HAP-1 (cell line): ENCODE results near the gene GNB1L.
A peak's percentile ranks its signal among the peaks of the same experiment; 100 is the strongest.

ENCODE experiments used
- DNase-seq, 2 experiments: peaks; one replicate each; pipeline ENCODE4 v3.0.0-alpha.2; 2016 to 2020; ENCODE audit warnings: low spot score in 2 of 2
- H3K27me3 ChIP-seq: fragments of 250-450 bp; sonication (Bioruptor Pico); 2 replicates; pipeline ENCODE4 v1.5.1; 2020; ENCODE audit warnings: low read depth, mild to moderate bottlenecking, moderate library complexity
- H3K36me3 ChIP-seq: fragments of 250-450 bp; sonication (Bioruptor Pico); replicated peaks from 2 replicates; pipeline ENCODE4 v1.5.1; 2020; ENCODE audit warnings: mild to moderate bottlenecking
- H3K4me1 ChIP-seq: fragments of 250-450 bp; sonication (Bioruptor Pico); 2 replicates; pipeline ENCODE4 v1.5.1; 2020; ENCODE audit warnings: mild to moderate bottlenecking
- H3K4me3 ChIP-seq: fragments of 250-450 bp; sonication (Bioruptor Pico); 2 replicates; pipeline ENCODE4 v1.5.1; 2020; ENCODE audit warnings: mild to moderate bottlenecking, moderate library complexity
- H3K9me3 ChIP-seq: fragments of 250-450 bp; sonication (Bioruptor Pico); 2 replicates; pipeline ENCODE4 v1.5.1; 2020; ENCODE audit warnings: mild to moderate bottlenecking, moderate library complexity
- in situ Hi-C: fragments of 300-500 bp; cut with MboI; formaldehyde crosslinking; loops from 3 replicates; pipeline ENCODE4 v1.14.3; 2020; ENCODE audit warnings: low sequenced_read_pairs, inconsistent platforms, mixed read lengths

Gene GNB1L

DNA sequence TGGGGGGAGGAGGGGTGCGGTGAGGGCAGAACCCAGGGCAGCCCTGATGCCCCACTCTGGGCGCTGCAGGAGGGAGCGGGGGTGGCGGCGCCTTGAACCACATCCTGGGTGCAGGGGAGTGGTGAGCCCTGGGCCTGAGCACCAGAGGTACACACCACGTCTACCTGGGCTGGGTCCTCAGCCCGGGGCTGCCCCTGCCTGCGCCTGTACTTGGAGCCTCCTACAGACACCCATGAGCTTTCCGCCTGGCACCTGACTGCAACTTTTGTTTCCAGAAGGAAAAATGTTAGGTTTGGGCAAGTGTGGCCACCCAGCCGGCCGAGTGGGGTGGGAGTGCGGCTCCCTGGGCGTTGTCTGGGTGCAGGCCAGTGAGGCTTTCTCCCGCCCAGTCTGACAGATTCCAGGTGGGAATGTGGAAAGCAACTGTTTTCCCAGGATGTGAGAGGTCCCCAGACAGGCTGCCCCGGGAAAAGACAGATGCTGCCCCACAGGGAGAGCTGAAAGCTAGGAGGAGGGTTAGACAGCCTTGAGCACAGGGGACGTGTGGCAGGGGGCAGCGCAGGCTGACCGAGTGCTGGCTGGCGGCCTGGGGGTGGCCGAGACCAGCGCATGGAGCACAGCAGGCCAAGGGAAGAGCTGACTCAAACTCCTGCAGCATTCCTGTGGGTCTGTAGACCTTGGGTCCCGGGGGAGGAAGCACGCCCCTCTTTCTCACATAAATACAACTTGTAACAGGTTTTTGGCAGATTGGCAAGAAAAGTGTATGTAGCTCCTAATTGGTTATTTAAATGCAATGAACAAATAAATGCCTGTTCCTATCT lies 44.1 kb downstream of the GNB1L start:
- Histone ChIP-seq H3K4me1 (peaks cover 12% of the 10 kb centered on the region), H3K9me3 (no peaks in the 10 kb centered on the region), H3K27me3 (no peaks in the 10 kb centered on the region), H3K36me3 (no peaks in the 10 kb centered on the region), H3K4me3 (no peak overlapping the region)
- in situ Hi-C loops: no loop called here
- peak in 1 of 2 experiments; percentile 4 for DNase-seq

DNA sequence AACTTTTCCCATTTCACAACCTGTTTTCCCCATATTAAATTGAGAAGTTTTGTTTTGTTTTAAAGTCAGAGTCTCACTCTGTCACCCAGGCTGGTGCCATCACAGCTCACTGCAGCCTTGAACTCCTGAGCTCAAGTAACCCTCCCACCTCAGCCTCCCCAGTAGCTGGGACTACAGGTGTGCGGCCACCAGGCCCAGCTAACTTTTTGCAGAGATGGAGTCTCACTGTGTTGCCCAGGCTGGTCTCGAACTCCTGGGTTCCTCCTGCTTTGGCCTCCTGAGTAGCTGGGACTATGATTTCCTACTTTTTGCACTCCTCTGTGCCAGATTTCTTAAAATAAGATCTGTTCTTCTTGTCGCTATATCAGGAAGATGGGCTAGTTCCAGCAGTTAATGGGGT lies 44.9 kb downstream of the GNB1L start:
- H3K4me1 ChIP-seq: peaks cover 12% of the 10 kb centered on the region
- in situ Hi-C loops: no loop called here
- no peak for DNase-seq
- no peak overlapping the region for H3K4me3 ChIP-seq
- H3K9me3 ChIP-seq: no peaks in the 10 kb centered on the region
- H3K27me3 ChIP-seq: no peaks in the 10 kb centered on the region
- no peaks in the 10 kb centered on the region for H3K36me3 ChIP-seq

DNA sequence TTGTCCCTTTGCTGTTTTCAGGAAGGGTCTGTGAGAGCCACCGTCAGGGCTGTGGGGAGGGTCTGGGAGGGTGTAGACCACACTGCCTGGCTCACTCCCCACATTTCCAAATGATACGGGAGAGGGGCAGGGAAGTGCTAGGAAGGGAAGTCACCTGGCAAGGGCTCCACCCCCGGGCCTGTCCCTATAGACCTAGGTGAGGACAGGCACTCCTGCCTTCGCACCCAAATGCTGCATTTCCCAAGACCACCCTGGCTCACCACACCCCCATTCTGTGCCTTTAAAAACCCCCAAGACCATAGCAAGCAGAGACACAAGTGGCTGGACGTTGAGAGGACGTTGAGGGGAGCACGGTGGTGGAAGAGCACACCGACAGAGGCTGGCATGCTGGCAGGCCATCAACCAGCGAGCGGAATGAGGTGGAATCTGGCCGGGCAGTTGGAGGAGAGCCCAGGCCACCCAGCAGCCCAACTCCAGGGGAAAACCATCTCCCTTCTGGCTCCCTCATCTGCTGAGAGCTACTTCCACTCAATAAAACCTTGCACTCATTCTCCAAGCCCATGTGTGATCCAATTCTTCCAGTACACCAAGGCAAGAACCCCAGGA lies 45.7 kb downstream of the GNB1L start:
- H3K27me3 ChIP-seq: no peaks in the 10 kb centered on the region

DNA sequence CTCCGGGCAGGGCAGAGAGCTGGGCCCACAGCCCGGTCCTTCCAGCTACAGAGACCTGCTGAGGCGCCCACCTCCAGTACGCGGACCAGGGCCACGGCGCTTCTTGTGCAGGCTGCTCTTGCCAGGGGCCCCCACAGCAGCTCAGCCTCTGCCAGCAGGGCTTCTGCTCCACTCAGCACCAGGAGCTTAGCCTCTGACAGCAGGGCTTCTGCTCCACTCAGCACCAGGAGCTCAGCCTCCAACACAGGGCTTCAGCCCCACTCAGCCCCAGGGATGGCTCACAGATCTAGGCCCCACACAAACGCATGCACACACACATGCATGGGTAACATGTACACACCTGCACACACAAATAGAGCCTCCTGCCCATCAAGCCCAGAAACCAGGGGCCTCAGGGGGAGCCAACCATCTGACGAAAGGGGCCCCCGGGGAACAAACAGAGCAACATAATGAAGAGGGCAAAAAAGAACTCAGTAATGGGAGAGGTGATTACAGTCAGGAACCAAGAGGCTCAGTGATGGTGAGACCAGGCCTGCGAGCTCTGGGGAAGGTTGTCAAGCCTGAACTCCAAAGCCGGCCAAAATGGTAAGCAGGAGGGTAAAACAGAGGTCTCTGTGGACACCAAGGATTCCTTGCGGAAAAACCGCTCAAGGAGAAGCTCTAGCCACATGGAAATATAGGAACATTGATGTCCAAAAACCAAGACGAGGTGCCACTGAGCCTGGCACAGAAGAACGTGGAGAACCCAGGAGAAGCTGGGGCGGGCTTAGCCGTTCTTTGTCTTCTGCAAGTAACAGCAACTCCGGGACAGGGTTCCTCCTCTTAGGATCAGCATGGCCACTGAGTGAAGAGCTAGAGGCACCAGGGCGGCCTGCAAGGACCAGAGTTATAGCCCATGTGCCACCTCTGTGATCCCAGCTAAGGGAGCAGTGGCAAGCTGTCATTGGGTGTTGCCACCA lies 46.5 kb downstream of the GNB1L start:
- no peaks in the 10 kb centered on the region for H3K27me3 ChIP-seq

More for the DNA sequence above, 45.7 kb downstream of the GNB1L start:
- no peak for DNase-seq
- Histone ChIP-seq H3K36me3 (no peaks in the 10 kb centered on the region), H3K4me3 (no peak overlapping the region), H3K4me1 (peaks cover 12% of the 10 kb centered on the region), H3K9me3 (no peaks in the 10 kb centered on the region)
- in situ Hi-C loops: no loop called here

DNA sequence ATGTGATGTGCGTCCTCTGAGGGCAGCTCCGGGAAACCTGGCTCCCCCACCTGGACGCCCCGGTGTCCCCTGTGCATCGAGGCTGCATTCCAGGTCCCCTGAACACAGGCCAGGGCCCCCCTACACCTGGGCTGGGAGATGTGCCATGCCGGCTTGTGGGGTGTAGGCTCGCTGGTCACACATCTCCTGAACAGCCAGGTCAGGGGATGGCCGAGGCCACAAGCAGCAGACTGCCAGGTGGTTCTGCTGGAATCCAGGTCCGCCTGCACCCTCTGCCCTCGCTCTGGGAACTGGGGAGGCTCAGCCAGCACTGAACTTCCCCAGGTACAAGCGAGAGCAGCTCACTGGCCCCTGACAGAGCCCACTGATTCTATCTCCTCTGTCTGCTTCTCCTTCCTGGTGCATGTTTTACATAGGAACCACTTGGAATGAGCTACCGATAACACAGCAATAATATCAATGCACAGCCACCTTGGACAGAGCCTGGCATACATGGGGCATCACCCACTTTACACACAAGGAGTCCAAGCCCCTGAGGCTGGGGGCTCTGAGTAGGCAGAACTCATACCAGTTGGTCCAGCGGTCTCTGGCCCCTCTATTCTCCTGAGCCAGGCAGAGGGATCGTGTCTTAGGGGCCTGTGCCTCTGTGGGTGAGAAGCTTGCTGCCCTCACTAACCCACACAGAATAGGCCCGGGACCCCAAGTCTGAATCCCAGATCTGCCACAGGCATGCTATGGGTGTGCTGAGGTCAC lies 47.3 kb downstream of the GNB1L start:
- Histone ChIP-seq H3K27me3 (no peaks in the 10 kb centered on the region), H3K4me3 (no peak overlapping the region), H3K4me1 (peaks cover 12% of the 10 kb centered on the region), H3K9me3 (no peaks in the 10 kb centered on the region), H3K36me3 (no peaks in the 10 kb centered on the region)
- in situ Hi-C loops: no loop called here
- no peak for DNase-seq

More for the DNA sequence above, 46.5 kb downstream of the GNB1L start:
- Histone ChIP-seq H3K4me1 (peaks cover 12% of the 10 kb centered on the region), H3K9me3 (no peaks in the 10 kb centered on the region), H3K4me3 (no peak overlapping the region), H3K36me3 (no peaks in the 10 kb centered on the region)
- DNase-seq: no peak
- in situ Hi-C loops: no loop called here

DNA sequence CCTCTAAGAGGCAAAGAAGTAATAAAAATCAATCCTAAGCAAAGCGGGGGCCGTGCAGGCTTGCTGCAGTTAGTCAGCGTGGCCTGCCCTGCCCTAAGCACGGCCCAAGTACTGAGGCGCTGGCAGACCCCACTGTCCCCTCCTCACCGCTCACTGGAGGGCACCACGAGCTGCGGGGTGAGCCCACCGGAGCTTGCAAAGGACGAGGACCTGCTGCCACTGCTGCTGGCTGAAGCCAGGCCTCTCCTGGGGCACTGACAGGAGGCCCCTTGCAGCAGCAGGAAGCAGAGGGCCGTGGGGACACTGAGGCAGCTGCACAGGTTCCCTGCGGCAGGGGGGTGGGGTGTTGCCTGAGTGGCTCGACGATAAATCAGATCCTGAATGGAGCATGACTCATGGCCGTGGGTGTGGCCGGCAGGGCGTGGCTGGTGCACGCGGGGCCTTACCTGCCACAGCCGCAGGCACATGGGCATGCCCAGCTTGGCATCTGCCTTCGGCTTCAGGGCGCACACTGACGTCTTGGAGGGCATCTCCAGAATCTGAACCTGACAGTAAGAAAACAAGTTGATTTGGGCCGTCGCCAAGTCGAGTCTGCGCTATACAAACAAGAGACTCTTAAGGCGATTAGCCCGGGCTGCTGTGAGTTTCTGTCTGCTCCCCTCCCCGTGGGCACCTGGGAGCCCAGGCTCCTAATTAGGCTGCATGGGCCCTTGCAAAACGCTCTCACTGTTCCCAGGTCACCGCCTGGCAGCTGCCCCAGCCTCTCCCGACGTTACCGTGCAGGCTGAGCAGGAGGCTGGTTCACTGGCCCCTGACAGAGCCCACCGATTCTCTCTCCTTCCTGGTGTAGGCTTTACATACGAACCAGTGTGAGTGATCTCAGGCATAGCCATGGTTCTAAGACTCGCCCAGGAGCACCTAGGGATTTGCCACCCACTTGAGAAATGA lies 48.2 kb downstream of the GNB1L start:
- in situ Hi-C loops: no loop called here
- no peak overlapping the region for H3K4me3 ChIP-seq
- H3K9me3 ChIP-seq: no peaks in the 10 kb centered on the region
- peaks cover 12% of the 10 kb centered on the region for H3K4me1 ChIP-seq
- H3K36me3 ChIP-seq: no peaks in the 10 kb centered on the region
- peak; percentile 30 to 73 for DNase-seq
- no peaks in the 10 kb centered on the region for H3K27me3 ChIP-seq

DNA sequence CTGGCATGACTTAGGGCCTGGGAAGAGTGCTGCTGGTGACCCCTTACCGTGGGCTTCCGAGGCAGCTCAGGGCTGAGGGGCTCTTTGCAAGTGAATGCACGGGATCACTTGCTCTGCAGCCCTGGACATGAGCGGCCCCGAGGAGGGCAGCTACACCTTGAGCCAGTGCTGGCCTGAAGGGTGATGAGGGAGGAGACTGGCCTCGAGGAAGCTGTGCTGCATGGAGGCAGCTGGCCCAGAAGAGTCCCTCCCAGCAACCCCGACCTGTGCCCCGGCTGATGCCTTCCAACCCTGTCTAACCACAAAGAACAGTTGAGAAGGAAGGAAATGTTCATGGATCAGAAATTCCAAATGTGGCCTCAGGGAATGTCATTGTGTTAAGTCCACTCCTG lies 48.9 kb downstream of the GNB1L start:
- in situ Hi-C loops: no loop called here
- H3K4me3 ChIP-seq: no peak overlapping the region
- H3K9me3 ChIP-seq: no peaks in the 10 kb centered on the region
- peaks cover 12% of the 10 kb centered on the region for H3K4me1 ChIP-seq
- no peaks in the 10 kb centered on the region for H3K27me3 ChIP-seq
- H3K36me3 ChIP-seq: no peaks in the 10 kb centered on the region
- DNase-seq: peak; percentile 14 to 25

DNA sequence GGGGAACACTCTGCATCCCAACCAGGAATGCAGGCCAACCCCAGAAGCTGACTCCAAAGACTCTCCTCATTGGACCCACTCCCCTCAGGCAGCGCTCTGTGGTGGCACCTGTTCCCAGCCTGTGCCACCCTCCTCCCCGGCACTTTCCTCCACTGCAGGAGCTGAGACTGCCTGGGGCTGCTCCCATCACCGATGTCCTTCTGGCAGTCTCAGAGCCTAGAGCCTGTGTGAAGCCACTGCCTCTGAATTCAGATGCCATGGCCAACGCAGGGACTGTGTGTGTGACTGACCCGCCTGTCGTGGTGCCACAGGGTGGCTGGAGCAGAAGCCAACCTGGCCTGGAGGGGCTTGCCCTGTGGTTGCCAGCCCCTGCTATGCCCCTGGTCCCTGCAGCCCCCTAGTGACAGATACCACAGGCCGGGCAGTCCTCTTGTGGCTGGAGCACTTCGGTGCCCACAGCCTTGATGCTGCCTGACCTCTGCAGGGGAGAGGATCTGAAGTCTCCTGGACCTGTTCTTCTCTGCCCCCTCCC lies 50.9 kb downstream of the GNB1L start:
- in situ Hi-C loops: no loop called here
- peaks cover 12% of the 10 kb centered on the region for H3K4me1 ChIP-seq
- no peak for DNase-seq
- no peaks in the 10 kb centered on the region for H3K36me3 ChIP-seq
- H3K27me3 ChIP-seq: no peaks in the 10 kb centered on the region
- no peaks in the 10 kb centered on the region for H3K9me3 ChIP-seq
- no peak overlapping the region for H3K4me3 ChIP-seq

DNA sequence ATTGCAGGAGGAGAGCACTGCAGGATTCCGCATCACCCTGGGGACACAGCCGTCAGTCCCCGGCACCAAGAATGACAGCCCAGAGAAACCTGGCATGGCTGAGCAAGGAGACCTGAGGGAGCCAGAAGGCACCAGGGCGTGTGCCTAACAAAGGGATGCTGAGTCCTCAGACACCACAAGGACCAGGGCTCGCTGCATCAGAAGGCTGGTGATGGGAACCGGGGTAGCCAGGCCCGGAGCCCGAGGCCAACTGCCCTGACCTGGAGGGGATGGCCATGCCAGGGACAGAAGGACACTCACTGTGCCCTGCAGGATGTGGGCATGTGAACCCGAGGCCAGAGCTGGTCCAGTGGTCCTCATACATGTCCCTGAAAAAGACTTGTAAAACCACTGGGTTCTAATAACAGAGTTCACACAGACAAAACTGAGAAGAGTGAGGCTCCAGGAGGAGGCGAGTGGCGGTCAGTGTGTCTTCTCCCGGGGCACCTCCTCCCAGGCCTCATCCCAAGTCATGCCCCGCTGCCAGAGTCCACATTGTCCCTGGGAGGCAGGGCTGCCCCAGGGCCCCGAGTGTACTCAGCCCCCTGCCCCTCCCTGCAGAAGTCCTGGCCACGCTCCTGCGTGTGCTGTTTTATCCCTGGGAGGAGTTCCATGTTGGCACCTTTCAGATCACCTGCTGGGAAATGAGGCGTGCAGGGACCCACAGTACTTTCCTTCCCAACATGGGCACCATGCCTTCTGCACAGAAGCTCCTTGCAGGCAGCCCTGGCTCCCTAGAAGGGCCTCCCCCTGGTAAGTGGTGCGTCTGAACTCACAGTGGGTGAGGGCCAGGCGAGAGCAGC lies 51.6 kb downstream of the GNB1L start:
- H3K27me3 ChIP-seq: no peaks in the 10 kb centered on the region
- peaks cover 12% of the 10 kb centered on the region for H3K4me1 ChIP-seq
- no peaks in the 10 kb centered on the region for H3K36me3 ChIP-seq
- no peaks in the 10 kb centered on the region for H3K9me3 ChIP-seq
- in situ Hi-C loops: no loop called here
- DNase-seq: no peak
- no peak overlapping the region for H3K4me3 ChIP-seq

DNA sequence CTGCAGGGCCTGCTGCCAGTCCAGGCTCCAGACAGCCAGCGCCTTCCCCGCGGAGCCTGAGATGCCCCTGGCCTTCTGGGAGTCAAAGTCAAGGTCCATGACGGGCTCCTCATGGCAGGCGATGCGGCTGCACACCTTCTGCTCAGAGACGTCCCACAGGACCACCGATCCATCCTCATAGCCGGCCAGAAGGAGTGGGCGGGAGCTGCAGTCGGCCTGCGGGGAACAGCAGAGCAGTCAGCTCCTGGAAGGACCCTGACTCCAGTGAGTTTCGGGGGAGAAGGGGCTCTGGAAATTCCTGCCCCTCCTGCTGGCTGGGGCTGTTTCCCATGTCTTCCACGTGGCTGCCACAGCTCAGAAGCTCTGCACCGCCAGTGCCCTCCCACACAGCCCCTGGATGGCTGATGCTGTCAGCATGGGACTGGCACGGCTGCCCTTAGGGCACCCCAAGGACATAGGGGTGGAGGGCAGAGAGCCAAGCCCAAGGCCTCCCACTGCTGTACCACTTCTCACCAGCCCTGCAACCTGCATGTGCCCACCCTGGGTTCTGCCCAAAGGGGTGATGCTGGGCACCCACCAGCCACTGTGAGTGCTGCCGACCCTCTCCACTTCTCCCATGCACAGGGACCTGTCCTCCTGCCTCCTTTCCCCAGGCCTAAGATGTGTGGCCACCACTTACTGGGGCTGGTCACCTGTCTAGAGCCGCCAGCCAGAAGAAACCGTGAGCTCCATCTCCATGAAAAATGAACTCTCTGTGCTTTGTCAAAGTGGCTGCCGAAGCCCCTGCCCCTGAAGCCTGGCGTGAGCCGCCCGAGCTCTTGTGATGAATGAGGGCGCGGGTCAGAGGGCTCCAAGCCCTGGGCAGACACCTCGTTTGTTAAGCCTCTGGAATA lies 52.4 kb downstream of the GNB1L start:
- Histone ChIP-seq H3K27me3 (no peaks in the 10 kb centered on the region), H3K9me3 (no peaks in the 10 kb centered on the region), H3K4me1 (peaks cover 12% of the 10 kb centered on the region), H3K36me3 (no peaks in the 10 kb centered on the region), H3K4me3 (no peak overlapping the region)
- in situ Hi-C loops: no loop called here
- no peak for DNase-seq
